AG09319 (cell line): ENCODE measurements around the gene NACC1.
"Not testable (repeated sequence)": the region's sequence is repeated elsewhere in the genome, so short reads cannot be mapped to it uniquely, and the experiment has no call there.

Experiments used
- DNase-seq: peaks from one replicate; pipeline ENCODE4 v3.0.0-alpha.2; 2010; ENCODE audit warnings: low read depth; ENCODE audit errors: extremely low read depth
- CTCF ChIP-seq: IDR thresholded peaks from 2 replicates; pipeline ENCODE4 v1.5.1; 2011; ENCODE audit warnings: low read depth, mild to moderate bottlenecking, inconsistent platforms, low read length, moderate library complexity

Gene NACC1

DNA sequence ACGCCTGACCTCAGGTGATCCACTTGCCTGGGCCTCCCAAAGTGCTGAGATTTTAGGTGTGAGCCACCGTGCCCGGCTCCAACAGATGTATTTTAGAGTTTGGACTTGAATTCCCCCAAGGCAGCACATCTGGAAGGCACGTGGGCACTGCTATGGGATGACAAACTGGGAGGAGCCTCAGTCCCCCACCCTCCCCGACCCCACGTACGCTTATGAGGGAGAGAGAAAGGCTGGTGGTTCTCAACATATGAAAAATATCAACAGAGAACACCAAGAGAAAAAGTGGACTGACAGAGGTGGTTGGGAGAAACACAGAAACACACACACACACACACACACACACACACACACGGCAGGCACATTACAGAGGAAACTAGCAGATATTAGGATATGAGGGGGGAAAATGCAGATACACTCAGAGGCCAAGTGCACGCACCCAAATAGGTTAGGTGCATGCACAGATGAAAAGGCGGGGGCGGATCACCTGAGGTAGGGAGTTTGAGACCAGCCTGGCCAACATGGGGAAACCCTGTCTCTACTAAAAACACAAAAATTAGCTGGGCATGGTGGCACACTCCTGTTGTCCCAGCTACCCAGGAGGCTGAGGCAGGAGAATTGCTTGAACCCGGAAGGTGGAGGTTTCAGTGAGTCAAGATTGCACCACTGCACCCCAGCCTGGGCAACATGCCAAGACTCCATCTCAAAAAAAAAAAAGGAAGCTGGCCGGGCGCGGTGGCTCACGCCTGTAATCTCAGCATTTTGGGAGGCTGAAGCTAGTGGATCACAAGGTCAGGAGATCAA is 28.9 kb downstream of the NACC1 start:
- TF ChIP-seq CTCF = no peak
- DNase-seq = no peak

GRCh38 chr19:13149173-13149627 is 31.1 kb downstream of the NACC1 start:
- not testable (repeated sequence) for DNase-seq

- no peak for TF ChIP-seq CTCF
- DNase-seq = no peak
These were observed 31.6 kb downstream of the NACC1 start for GRCh38 chr19:13149628-13150186.

DNA sequence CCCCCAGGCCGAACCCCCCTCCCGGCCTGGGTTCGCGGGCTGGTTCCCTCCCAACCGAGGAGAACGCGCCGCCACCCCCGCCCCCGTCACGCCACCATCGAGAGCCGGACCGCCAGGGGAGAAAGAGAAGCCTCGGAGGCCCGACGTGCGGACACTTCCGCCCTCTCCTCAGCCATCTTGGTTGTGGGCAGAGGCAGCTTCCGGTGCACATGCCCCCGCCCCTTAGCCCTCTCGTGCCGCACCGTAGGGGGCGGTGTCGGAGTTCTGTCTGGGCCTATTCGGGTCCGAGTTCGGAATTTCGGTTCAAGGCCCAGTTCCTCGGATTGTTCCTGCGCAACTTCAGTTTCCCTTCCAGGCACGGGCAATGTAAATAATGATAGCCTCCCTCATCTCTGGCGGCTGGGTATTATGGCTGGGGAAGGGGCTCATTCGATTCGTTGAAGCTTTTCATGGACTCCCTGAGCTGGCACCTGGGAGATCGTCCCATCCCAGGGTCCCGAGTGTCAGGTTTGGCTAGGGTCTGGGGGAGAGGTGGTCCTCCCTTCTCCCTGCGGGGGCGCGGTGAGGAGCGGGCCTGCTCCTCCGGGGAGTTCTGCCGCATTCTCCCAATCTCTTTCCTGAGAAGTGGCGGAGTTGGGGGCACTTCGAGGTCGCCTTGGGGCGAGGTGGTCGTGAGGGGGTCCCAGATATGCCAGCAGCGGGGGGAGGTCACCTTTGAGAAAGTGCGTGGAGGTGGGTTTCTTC is 32.3 kb downstream of the NACC1 start, which contains the start of the genes IER2 and STX10:
IER2 (plus strand) TSS at position 225 of the 744 bp plus-strand sequence. CDS start 2,776 bp downstream, outside the sequence.
STX10 (minus strand) TSS at position 189 of the 744 bp plus-strand sequence. CDS start 202 bp downstream, outside the sequence.
- DNase-seq = peak; percentile 91
- TF ChIP-seq CTCF = peak; percentile 60

DNA sequence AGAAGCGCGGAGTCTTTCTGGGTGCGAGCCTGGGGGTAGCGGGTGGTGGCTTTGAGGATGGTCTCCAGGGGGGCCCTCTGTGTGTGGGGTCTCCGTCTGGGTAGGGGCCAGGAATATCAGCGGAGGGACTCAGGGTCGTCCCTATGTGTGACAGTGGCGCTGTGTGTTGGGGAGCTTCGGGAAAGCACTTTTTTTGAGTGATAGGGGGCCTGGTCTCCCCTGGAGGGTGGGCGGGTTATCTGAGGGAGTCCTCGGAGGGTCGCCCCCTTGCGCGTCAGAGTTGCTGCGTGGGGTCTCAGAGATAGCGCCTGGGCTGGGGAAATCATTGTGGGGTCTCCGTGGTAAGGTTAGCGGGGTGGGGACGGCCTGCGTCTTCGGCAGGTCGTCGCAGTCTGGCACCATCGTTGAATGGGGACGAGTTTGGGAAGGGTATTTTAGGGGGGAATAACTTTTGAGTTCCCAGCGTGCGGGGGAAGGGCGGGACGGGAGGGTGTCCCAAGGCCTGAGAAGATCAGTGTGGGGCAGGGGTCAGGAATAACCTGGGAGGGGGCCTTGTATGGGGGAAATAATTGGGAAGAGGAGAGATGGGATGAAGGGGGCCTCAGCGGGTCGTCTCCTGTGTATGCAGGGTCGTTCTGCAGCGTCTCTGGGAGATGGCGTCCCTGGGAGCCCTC is 33.0 kb downstream of the NACC1 start:
- TF ChIP-seq CTCF = no peak
- DNase-seq = no peak

GRCh38 chr19:13151605-13152355 is 33.7 kb downstream of the NACC1 start:
- peak; percentile 94 for DNase-seq
- peak; percentile 29 for TF ChIP-seq CTCF
